ENCODE measurements around the gene HSPA4. TPM values are rescaled to one million over a fixed set of nuclear protein-coding genes. Genes with fewer than 3 reads are reported as not detected.

The HSPA4 gene
- polyA plus RNA-seq, 1 donor from 2014 or later: 75.9 TPM

- H3K27me3 ChIP-seq (ENCODE audit: insufficient read depth, low read depth, low read length): no peaks in the 10 kb centered on the region
- peak within 1 kb of the TSS; percentile 90 for H3K27ac ChIP-seq (ENCODE audit: low read length)
- no peaks in the 10 kb centered on the region for H3K9me3 ChIP-seq (ENCODE audit: low read length)
- no peaks in the 10 kb centered on the region for H3K36me3 ChIP-seq (ENCODE audit: insufficient read depth, low read length)
- H3F3A ChIP-seq (ENCODE audit: insufficient read depth, low read length, poor library complexity, severe bottlenecking): no peaks in the 10 kb centered on the region
- H3K4me2 ChIP-seq (ENCODE audit: low read length): peak within 1 kb of the TSS; percentile 88
- H3K9ac ChIP-seq (ENCODE audit: low read length): peak within 1 kb of the TSS; percentile 86
- H3K9me2 ChIP-seq (ENCODE audit: insufficient read depth, low read length): no peaks in the 10 kb centered on the region
- H3K79me2 ChIP-seq (replicated peaks; ENCODE audit: insufficient read depth, low read length): peaks cover 25% of the 10 kb centered on the region
- peak within 1 kb of the TSS; percentile 73 for H2AFZ ChIP-seq (ENCODE audit: low read depth, low read length)
- TF ChIP-seq MXI1 (conservative IDR thresholded peaks at IDR 0.05; ENCODE audit: poor library complexity, severe bottlenecking) (peak; percentile 53), SMC3 (conservative IDR thresholded peaks at IDR 0.05; ENCODE audit: poor library complexity) (peak; percentile 29), POLR2AphosphoS5 (IDR thresholded peaks at IDR 0.05) (peak; percentile 82), TAF1 (IDR thresholded peaks at IDR 0.05; ENCODE audit: low read depth) (peak; percentile 93), EZH2 (IDR thresholded peaks at IDR 0.05; ENCODE audit: borderline replicate concordance, insufficient read depth, low read length, poor library complexity, severe bottlenecking) (no peak), EP300 (conservative IDR thresholded peaks at IDR 0.05; ENCODE audit: poor library complexity, severe bottlenecking) (peak; percentile 14)
- TF ChIP-seq, protein P1, sequence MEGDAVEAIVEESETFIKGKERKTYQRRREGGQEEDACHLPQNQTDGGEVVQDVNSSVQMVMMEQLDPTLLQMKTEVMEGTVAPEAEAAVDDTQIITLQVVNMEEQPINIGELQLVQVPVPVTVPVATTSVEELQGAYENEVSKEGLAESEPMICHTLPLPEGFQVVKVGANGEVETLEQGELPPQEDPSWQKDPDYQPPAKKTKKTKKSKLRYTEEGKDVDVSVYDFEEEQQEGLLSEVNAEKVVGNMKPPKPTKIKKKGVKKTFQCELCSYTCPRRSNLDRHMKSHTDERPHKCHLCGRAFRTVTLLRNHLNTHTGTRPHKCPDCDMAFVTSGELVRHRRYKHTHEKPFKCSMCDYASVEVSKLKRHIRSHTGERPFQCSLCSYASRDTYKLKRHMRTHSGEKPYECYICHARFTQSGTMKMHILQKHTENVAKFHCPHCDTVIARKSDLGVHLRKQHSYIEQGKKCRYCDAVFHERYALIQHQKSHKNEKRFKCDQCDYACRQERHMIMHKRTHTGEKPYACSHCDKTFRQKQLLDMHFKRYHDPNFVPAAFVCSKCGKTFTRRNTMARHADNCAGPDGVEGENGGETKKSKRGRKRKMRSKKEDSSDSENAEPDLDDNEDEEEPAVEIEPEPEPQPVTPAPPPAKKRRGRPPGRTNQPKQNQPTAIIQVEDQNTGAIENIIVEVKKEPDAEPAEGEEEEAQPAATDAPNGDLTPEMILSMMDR (IDR thresholded peaks at IDR 0.05; ENCODE audit: poor library complexity, severe bottlenecking): no peak
- TF ChIP-seq, protein P2, sequence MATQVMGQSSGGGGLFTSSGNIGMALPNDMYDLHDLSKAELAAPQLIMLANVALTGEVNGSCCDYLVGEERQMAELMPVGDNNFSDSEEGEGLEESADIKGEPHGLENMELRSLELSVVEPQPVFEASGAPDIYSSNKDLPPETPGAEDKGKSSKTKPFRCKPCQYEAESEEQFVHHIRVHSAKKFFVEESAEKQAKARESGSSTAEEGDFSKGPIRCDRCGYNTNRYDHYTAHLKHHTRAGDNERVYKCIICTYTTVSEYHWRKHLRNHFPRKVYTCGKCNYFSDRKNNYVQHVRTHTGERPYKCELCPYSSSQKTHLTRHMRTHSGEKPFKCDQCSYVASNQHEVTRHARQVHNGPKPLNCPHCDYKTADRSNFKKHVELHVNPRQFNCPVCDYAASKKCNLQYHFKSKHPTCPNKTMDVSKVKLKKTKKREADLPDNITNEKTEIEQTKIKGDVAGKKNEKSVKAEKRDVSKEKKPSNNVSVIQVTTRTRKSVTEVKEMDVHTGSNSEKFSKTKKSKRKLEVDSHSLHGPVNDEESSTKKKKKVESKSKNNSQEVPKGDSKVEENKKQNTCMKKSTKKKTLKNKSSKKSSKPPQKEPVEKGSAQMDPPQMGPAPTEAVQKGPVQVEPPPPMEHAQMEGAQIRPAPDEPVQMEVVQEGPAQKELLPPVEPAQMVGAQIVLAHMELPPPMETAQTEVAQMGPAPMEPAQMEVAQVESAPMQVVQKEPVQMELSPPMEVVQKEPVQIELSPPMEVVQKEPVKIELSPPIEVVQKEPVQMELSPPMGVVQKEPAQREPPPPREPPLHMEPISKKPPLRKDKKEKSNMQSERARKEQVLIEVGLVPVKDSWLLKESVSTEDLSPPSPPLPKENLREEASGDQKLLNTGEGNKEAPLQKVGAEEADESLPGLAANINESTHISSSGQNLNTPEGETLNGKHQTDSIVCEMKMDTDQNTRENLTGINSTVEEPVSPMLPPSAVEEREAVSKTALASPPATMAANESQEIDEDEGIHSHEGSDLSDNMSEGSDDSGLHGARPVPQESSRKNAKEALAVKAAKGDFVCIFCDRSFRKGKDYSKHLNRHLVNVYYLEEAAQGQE (IDR thresholded peaks at IDR 0.05; ENCODE audit: borderline replicate concordance): peak; percentile 59
- H4K20me1 ChIP-seq (ENCODE audit: insufficient read depth): no peaks in the 10 kb centered on the region
- peak within 1 kb of the TSS; percentile 83 for H3K4me3 ChIP-seq (ENCODE audit: low read length)
Observed at GRCh38 chr5:133025804-133026663, 25.8 kb upstream of the HSPA4 start, which contains the start of gene ZCCHC10. ZCCHC10 (minus strand) TSS chr5:133026549; CDS start chr5:133026537, 12 bp downstream.

DNA sequence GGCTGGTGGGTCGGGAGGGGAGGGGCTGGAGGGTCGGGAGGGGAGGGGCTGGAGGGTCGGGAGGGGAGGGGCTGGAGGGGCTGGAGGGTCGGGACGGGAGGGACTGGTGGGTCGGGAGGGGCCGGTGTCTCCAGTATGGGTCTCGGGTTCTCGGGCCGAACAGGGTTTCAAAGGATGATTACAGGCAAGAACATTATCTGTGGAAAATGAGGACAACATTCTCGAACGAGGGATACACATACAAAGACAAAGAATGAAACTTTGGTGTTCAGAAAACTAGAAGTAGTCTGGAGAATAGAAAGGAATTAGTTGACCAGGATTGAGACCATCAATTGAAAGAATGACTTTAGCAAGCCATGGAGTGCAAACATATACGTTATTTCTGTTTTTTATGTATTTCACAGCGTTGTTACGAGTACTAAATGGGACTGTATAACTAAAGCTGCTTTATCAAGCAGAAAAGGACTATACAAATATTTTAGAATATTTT, 25.1 kb upstream of the HSPA4 start:
- no peaks in the 10 kb centered on the region for H4K20me1 ChIP-seq (ENCODE audit: insufficient read depth)
- H3K9me3 ChIP-seq (ENCODE audit: low read length): no peaks in the 10 kb centered on the region
- peaks cover 22% of the 10 kb centered on the region for H3K79me2 ChIP-seq (replicated peaks; ENCODE audit: insufficient read depth, low read length)
- no peaks in the 10 kb centered on the region for H3K27me3 ChIP-seq (ENCODE audit: insufficient read depth, low read depth, low read length)
- H2AFZ ChIP-seq (ENCODE audit: low read depth, low read length): peak overlapping the region; percentile 73
- peak overlapping the region; percentile 88 for H3K4me2 ChIP-seq (ENCODE audit: low read length)
- no peaks in the 10 kb centered on the region for H3K36me3 ChIP-seq (ENCODE audit: insufficient read depth, low read length)
- H3F3A ChIP-seq (ENCODE audit: insufficient read depth, low read length, poor library complexity, severe bottlenecking): no peaks in the 10 kb centered on the region
- H3K9ac ChIP-seq (ENCODE audit: low read length): peak overlapping the region; percentile 86
- peak overlapping the region; percentile 83 for H3K4me3 ChIP-seq (ENCODE audit: low read length)
- no peaks in the 10 kb centered on the region for H3K9me2 ChIP-seq (ENCODE audit: insufficient read depth, low read length)
- peak overlapping the region; percentile 90 for H3K27ac ChIP-seq (ENCODE audit: low read length)
- no peak for TF ChIP-seq SMC3 (conservative IDR thresholded peaks at IDR 0.05; ENCODE audit: poor library complexity)
- no peak for TF ChIP-seq POLR2AphosphoS5 (IDR thresholded peaks at IDR 0.05)
- TF ChIP-seq, protein P2 (IDR thresholded peaks at IDR 0.05; ENCODE audit: borderline replicate concordance): no peak
- TF ChIP-seq TAF1 (IDR thresholded peaks at IDR 0.05; ENCODE audit: low read depth): no peak
- TF ChIP-seq, protein P1 (IDR thresholded peaks at IDR 0.05; ENCODE audit: poor library complexity, severe bottlenecking): no peak
- no peak for TF ChIP-seq RAD21 (conservative IDR thresholded peaks at IDR 0.05)
- TF ChIP-seq EZH2 (IDR thresholded peaks at IDR 0.05; ENCODE audit: borderline replicate concordance, insufficient read depth, low read length, poor library complexity, severe bottlenecking): no peak
- no peak for TF ChIP-seq EP300 (conservative IDR thresholded peaks at IDR 0.05; ENCODE audit: poor library complexity, severe bottlenecking)
- TF ChIP-seq MXI1 (conservative IDR thresholded peaks at IDR 0.05; ENCODE audit: poor library complexity, severe bottlenecking): no peak

Data from neural cell (in vitro differentiated cells).